ENCODE results near the gene OR12D3.
"Not testable (repeated sequence)": the region's sequence is repeated elsewhere in the genome, so short reads cannot be mapped to it uniquely, and the experiment has no call there.

The OR12D3 gene

GRCh38 chr6:29375191-29375590 is at the start of gene OR12D3:
Gene OR12D3 (minus strand): TSS chr6:29375291. CDS start chr6:29375287, 4 bp downstream.
- Histone ChIP-seq H2AFZ (ENCODE audit: low read depth, low read length) (no peak within 1 kb of the TSS), H3K4me1 (ENCODE audit: insufficient read depth, low read length) (no peaks in the 10 kb centered on the region), H3K36me3 (ENCODE audit: insufficient read depth, low read length) (no peaks in the 10 kb centered on the region), H3K4me3 (ENCODE audit: low read length) (no peak within 1 kb of the TSS), H3K9me3 (ENCODE audit: low read length) (no peaks in the 10 kb centered on the region), H3K27me3 (ENCODE audit: insufficient read depth, low read length) (no peaks in the 10 kb centered on the region)

GRCh38 chr6:29424575-29424974 is 49.5 kb upstream of the OR12D3 start:
- Histone ChIP-seq H3K9me3 (ENCODE audit: low read length) (no peaks in the 10 kb centered on the region), H3K27me3 (ENCODE audit: insufficient read depth, low read length) (peaks cover 5% of the 10 kb centered on the region), H2AFZ (ENCODE audit: low read depth, low read length) (no peak overlapping the region), H3K36me3 (ENCODE audit: insufficient read depth, low read length) (no peaks in the 10 kb centered on the region), H3K4me1 (ENCODE audit: insufficient read depth, low read length) (no peaks in the 10 kb centered on the region), H3K4me3 (ENCODE audit: low read length) (no peak overlapping the region)

DNA sequence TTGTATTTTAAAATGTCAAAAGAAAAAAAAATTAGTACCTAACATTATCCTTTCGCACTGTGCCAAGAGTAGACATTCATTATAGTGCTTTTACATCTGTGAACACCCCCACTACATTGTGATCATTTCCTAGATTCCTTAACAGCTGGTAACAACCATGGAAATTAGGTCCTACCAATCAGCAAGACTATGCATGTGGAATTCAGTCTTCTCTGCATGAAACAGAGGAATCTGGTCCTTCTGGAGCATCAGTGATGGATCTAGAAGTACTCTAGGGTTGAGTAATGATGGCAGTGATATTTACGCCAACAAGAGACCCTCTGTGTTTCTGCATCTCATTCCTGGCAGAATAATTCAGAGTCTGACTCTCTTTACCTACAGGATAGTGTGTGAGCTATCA is 49.1 kb upstream of the OR12D3 start:
- H3K9me3 ChIP-seq (ENCODE audit: low read length): no peaks in the 10 kb centered on the region

DNA sequence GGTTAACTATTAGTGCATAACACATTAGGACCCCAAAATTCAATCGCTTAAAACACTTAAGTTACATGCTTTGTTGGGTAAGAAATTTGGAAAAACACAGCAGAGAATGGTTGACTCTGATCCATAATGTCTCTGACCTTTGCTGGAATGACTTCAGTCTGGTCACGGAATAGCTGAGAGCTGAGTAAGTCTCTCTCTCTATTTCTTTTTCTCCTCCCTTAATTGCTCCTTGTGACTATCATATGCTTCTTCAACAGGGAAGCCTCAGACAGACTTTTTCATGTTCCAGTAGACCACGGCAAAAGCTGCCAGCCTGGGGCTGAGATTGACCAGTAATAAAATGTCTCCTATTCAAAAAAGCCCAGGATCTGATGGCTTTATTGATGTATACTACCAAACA is 44.4 kb upstream of the OR12D3 start:
- no peak overlapping the region for H2AFZ ChIP-seq (ENCODE audit: low read depth, low read length)
- H3K4me1 ChIP-seq (ENCODE audit: insufficient read depth, low read length): no peaks in the 10 kb centered on the region
- no peak overlapping the region for H3K4me3 ChIP-seq (ENCODE audit: low read length)

More for the DNA sequence above, 49.1 kb upstream of the OR12D3 start:
- H3K4me3 ChIP-seq (ENCODE audit: low read length): no peak overlapping the region
- no peaks in the 10 kb centered on the region for H3K4me1 ChIP-seq (ENCODE audit: insufficient read depth, low read length)
- H3K27me3 ChIP-seq (ENCODE audit: insufficient read depth, low read length): peaks cover 3% of the 10 kb centered on the region
- no peak overlapping the region for H2AFZ ChIP-seq (ENCODE audit: low read depth, low read length)
- H3K36me3 ChIP-seq (ENCODE audit: insufficient read depth, low read length): no peaks in the 10 kb centered on the region

DNA sequence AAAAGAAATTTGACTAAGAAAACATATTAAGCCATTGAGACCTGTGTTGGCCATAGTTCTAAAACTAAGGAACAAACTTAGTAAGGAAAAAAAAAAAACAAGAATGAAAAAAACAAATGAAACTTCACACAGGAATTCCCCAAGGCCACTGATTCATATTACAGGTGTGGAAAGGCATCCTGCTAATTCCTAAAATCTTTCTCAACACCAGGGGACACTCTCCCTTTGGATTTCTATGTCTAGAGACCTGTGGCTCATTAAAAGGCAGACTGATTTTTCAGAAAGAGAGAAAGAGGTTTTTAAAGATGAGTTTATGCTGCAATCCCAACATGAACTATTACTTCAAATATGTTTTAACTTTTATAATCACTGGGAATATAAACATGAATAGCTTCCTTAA is 39.5 kb upstream of the OR12D3 start, which contains the start of gene OR12D1:
Gene OR12D1, plus strand, starts transcription at position 341 of the 400 bp plus-strand sequence.
- Histone ChIP-seq H2AFZ (ENCODE audit: low read depth, low read length) (no peak within 1 kb of the TSS), H3K4me1 (ENCODE audit: insufficient read depth, low read length) (no peaks in the 10 kb centered on the region), H3K27me3 (ENCODE audit: insufficient read depth, low read length) (peaks cover 3% of the 10 kb centered on the region), H3K9me3 (ENCODE audit: low read length) (no peaks in the 10 kb centered on the region), H3K36me3 (ENCODE audit: insufficient read depth, low read length) (no peaks in the 10 kb centered on the region), H3K4me3 (ENCODE audit: low read length) (no peak within 1 kb of the TSS)

More for the DNA sequence above, 44.4 kb upstream of the OR12D3 start:
- Histone ChIP-seq H3K9me3 (ENCODE audit: low read length) (no peaks in the 10 kb centered on the region), H3K36me3 (ENCODE audit: insufficient read depth, low read length) (no peaks in the 10 kb centered on the region), H3K27me3 (ENCODE audit: insufficient read depth, low read length) (peaks cover 3% of the 10 kb centered on the region)

- Histone ChIP-seq H3K4me3 (ENCODE audit: low read length) (no peak overlapping the region), H3K9me3 (ENCODE audit: low read length) (no peaks in the 10 kb centered on the region), H3K27me3 (ENCODE audit: insufficient read depth, low read length) (no peaks in the 10 kb centered on the region), H2AFZ (ENCODE audit: low read depth, low read length) (no peak overlapping the region), H3K36me3 (ENCODE audit: insufficient read depth, low read length) (no peaks in the 10 kb centered on the region), H3K4me1 (ENCODE audit: insufficient read depth, low read length) (no peaks in the 10 kb centered on the region)
These were observed 28.7 kb upstream of the OR12D3 start for GRCh38 chr6:29403801-29404200.

DNA sequence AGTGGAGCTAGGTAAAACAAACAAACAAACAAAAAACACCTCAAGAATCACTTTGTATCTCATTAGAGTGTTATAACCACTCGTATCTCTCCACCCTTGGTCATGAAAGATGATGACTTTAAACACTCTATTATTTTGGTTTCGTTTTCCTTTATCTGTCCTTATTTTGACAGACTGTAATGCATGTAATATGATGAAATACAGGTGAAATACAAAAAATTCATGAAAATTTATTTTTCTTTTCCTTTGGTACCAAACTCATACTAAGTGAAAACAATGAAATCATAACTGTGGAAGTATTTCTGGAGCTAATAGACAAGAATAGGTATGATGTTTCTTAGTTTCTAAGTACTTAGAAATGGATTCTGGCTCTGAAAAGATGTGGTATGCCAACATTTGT is 24.4 kb upstream of the OR12D3 start:
- H3K36me3 ChIP-seq (ENCODE audit: insufficient read depth, low read length): no peaks in the 10 kb centered on the region
- no peaks in the 10 kb centered on the region for H3K9me3 ChIP-seq (ENCODE audit: low read length)
- no peak overlapping the region for H3K4me3 ChIP-seq (ENCODE audit: low read length)
- no peaks in the 10 kb centered on the region for H3K4me1 ChIP-seq (ENCODE audit: insufficient read depth, low read length)
- no peak overlapping the region for H2AFZ ChIP-seq (ENCODE audit: low read depth, low read length)
- no peaks in the 10 kb centered on the region for H3K27me3 ChIP-seq (ENCODE audit: insufficient read depth, low read length)

GRCh38 chr6:29395331-29395730 is 20.2 kb upstream of the OR12D3 start, which contains the start of gene OR12D2:
Gene OR12D2 (plus strand): TSS chr6:29395631. CDS start chr6:29396700, 1,069 bp downstream.
- H3K4me1 ChIP-seq (ENCODE audit: insufficient read depth, low read length): no peaks in the 10 kb centered on the region
- no peak within 1 kb of the TSS for H3K4me3 ChIP-seq (ENCODE audit: low read length)
- no peaks in the 10 kb centered on the region for H3K9me3 ChIP-seq (ENCODE audit: low read length)
- H3K36me3 ChIP-seq (ENCODE audit: insufficient read depth, low read length): no peaks in the 10 kb centered on the region
- no peak within 1 kb of the TSS for H2AFZ ChIP-seq (ENCODE audit: low read depth, low read length)
- no peaks in the 10 kb centered on the region for H3K27me3 ChIP-seq (ENCODE audit: insufficient read depth, low read length)

- Histone ChIP-seq H3K36me3 (ENCODE audit: insufficient read depth, low read length) (no peaks in the 10 kb centered on the region), H3K4me1 (ENCODE audit: insufficient read depth, low read length) (no peaks in the 10 kb centered on the region), H2AFZ (ENCODE audit: low read depth, low read length) (no peak overlapping the region), H3K27me3 (ENCODE audit: insufficient read depth, low read length) (no peaks in the 10 kb centered on the region), H3K4me3 (ENCODE audit: low read length) (no peak overlapping the region), H3K9me3 (ENCODE audit: low read length) (no peaks in the 10 kb centered on the region)
These were observed 13.4 kb upstream of the OR12D3 start for GRCh38 chr6:29388533-29388932.

GRCh38 chr6:29376003-29376402 is 912 bp upstream of the OR12D3 start:
- no peaks in the 10 kb centered on the region for H3K9me3 ChIP-seq (ENCODE audit: low read length)
- no peaks in the 10 kb centered on the region for H3K4me1 ChIP-seq (ENCODE audit: insufficient read depth, low read length)
- no peaks in the 10 kb centered on the region for H3K27me3 ChIP-seq (ENCODE audit: insufficient read depth, low read length)
- H2AFZ ChIP-seq (ENCODE audit: low read depth, low read length): no peak overlapping the region
- no peak overlapping the region for H3K4me3 ChIP-seq (ENCODE audit: low read length)
- no peaks in the 10 kb centered on the region for H3K36me3 ChIP-seq (ENCODE audit: insufficient read depth, low read length)

DNA sequence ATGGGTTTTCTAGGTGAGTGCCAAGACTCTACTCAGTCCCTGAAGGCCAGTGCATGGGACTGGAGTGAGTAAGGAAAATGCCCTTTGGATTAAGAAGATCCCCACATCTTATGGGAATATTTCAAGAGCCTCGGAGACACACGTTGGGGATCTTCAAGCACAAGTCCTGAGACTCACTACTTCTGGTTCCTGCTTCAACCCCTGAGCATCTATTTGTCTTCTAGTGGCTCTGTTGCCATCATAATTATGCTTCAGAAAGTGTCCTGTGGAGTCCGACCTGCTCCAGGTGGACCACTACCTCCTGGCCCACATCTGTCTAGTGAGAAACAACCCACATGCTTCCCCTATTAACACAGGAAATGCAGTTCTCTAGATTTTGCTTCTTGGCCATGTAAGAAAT is 6.3 kb downstream of the OR12D3 start, which contains the start of gene OR5V1:
Gene OR5V1, minus strand, starts transcription at position 101 of the 400 bp plus-strand sequence. CDS start 12,670 bp downstream, outside the sequence.
- H3K4me3 ChIP-seq (ENCODE audit: low read length): no peak within 1 kb of the TSS
- H3K9me3 ChIP-seq (ENCODE audit: low read length): no peaks in the 10 kb centered on the region
- H3K4me1 ChIP-seq (ENCODE audit: insufficient read depth, low read length): no peaks in the 10 kb centered on the region
- H3K27me3 ChIP-seq (ENCODE audit: insufficient read depth, low read length): no peaks in the 10 kb centered on the region
- H3K36me3 ChIP-seq (ENCODE audit: insufficient read depth, low read length): no peaks in the 10 kb centered on the region
- no peak within 1 kb of the TSS for H2AFZ ChIP-seq (ENCODE audit: low read depth, low read length)

DNA sequence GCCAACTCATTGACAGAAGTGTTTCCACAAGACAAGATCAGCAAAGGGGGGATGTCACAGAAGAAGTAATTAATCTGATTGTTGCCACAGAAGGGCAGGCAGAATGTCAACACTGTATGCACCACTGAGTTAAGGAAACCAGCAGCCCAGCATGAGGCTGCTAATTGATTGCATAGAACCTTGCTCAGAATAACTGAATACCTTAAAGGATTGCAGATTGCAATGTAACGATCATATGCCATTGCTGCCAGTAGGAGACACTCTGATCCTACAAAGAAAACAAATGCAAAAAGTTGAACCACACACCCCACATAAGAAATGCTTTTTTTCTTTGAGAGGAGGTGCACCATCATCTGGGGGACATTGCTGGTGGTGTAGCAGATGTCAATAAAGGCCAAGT is 19.5 kb downstream of the OR12D3 start:
- Histone ChIP-seq H2AFZ (ENCODE audit: low read depth, low read length) (no peak overlapping the region), H3K4me3 (ENCODE audit: low read length) (no peak overlapping the region), H3K9me3 (ENCODE audit: low read length) (no peaks in the 10 kb centered on the region), H3K27me3 (ENCODE audit: insufficient read depth, low read length) (peaks cover 6% of the 10 kb centered on the region), H3K4me1 (ENCODE audit: insufficient read depth, low read length) (no peaks in the 10 kb centered on the region), H3K36me3 (ENCODE audit: insufficient read depth, low read length) (no peaks in the 10 kb centered on the region)

GRCh38 chr6:29354980-29355379 is 20.1 kb downstream of the OR12D3 start:
- H3K4me3 ChIP-seq (ENCODE audit: low read length): no peak overlapping the region
- H3K36me3 ChIP-seq (ENCODE audit: insufficient read depth, low read length): no peaks in the 10 kb centered on the region
- H2AFZ ChIP-seq (ENCODE audit: low read depth, low read length): no peak overlapping the region
- peaks cover 6% of the 10 kb centered on the region for H3K27me3 ChIP-seq (ENCODE audit: insufficient read depth, low read length)
- H3K4me1 ChIP-seq (ENCODE audit: insufficient read depth, low read length): no peaks in the 10 kb centered on the region
- H3K9me3 ChIP-seq (ENCODE audit: low read length): no peaks in the 10 kb centered on the region

- H3K36me3 ChIP-seq (ENCODE audit: insufficient read depth, low read length); H3K27me3 ChIP-seq (ENCODE audit: insufficient read depth, low read length); H3K9me3 ChIP-seq (ENCODE audit: low read length); H3K4me1 ChIP-seq (ENCODE audit: insufficient read depth, low read length); H2AFZ ChIP-seq (ENCODE audit: low read depth, low read length); H3K4me3 ChIP-seq (ENCODE audit: low read length): not testable (repeated sequence)
These were observed 25.7 kb downstream of the OR12D3 start for GRCh38 chr6:29349348-29349747.

Measured in neuron (in vitro differentiated cells).